ENCODE results near the gene MYRF. TPM values are rescaled to one million over a fixed set of nuclear protein-coding genes. Genes with fewer than 3 reads are reported as not detected.

MYRF gene
- total and polyA plus RNA-seq, 9 of the 15 experiments (the other 6 are each of a cell fraction or from before 2014, with no cell fraction given) = 2.3 to 25.8 (median 7.1) TPM

GRCh38 chr11:61834278-61835048, 82.0 kb downstream of the MYRF start (continued):
- no peak for TF ChIP-seq ADNP (tag; IDR thresholded peaks at IDR 0.05)
- peak; percentile 79 for TF ChIP-seq POLR2H (tag; IDR thresholded peaks at IDR 0.05; ENCODE audit: low read depth)
- TF ChIP-seq NR2C1 (IDR thresholded peaks at IDR 0.05) = no peak
- TF ChIP-seq NR2C1 (tag; IDR thresholded peaks at IDR 0.05) = peak; percentile 55
- TF ChIP-seq SMARCE1 (IDR thresholded peaks at IDR 0.05) = no peak
- no peak for TF ChIP-seq MYNN (IDR thresholded peaks at IDR 0.05)
- no peak for TF ChIP-seq MYNN (CRISPR knock-in tag; IDR thresholded peaks at IDR 0.05)
- peak in 1 of 2 experiments; percentile 18; a peak in 2 of 4 replicates for TF ChIP-seq RAD21 (CRISPR knock-in tag; conservative IDR thresholded peaks at IDR 0.05 in 1 of 2, IDR thresholded peaks at IDR 0.05 in 1 of 2)
- no peak for TF ChIP-seq NFYB (IDR thresholded peaks at IDR 0.05; ENCODE audit: extremely low read depth, insufficient read length)
- no peak; the same call in 1 of the 2 replicates for TF ChIP-seq FOXP4 (CRISPR knock-in tag; IDR thresholded peaks at IDR 0.05; ENCODE audit: borderline replicate concordance)
- no peak; the same call in 1 of the 2 replicates for TF ChIP-seq TCFL5 (CRISPR knock-in tag; conservative IDR thresholded peaks at IDR 0.05)
- TF ChIP-seq ATF2 (CRISPR knock-in tag; IDR thresholded peaks at IDR 0.05) = no peak
- TF ChIP-seq ZFP36 (IDR thresholded peaks at IDR 0.05; ENCODE audit: low read depth, low read length, partially characterized antibody) = peak; percentile 8
- TF ChIP-seq C11orf30 (IDR thresholded peaks at IDR 0.05; ENCODE audit: low read depth) = no peak
- peak; percentile 93 for TF ChIP-seq CUX1 (CRISPR knock-in tag; IDR thresholded peaks at IDR 0.05)
- peak; percentile 65 for TF ChIP-seq MEIS2 (IDR thresholded peaks at IDR 0.05; ENCODE audit: partially characterized antibody)
- no peak for TF ChIP-seq ZC3H8 (IDR thresholded peaks at IDR 0.05)
- TF ChIP-seq, protein P1, sequence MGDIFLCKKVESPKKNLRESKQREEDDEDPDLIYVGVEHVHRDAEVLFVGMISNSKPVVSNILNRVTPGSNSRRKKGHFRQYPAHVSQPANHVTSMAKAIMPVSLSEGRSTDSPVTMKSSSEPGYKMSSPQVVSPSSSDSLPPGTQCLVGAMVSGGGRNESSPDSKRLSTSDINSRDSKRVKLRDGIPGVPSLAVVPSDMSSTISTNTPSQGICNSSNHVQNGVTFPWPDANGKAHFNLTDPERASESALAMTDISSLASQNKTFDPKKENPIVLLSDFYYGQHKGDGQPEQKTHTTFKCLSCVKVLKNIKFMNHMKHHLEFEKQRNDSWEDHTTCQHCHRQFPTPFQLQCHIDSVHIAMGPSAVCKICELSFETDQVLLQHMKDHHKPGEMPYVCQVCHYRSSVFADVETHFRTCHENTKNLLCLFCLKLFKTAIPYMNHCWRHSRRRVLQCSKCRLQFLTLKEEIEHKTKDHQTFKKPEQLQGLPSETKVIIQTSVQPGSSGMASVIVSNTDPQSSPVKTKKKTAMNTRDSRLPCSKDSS (IDR thresholded peaks at IDR 0.05; ENCODE audit: low read depth, partially characterized antibody) = no peak

All from K562 (cell line).